AG10803 (cell line): ENCODE data around the gene PRR36.

Experiments
- DNase-seq: peaks from one replicate; pipeline ENCODE4 v3.0.0; 2010; ENCODE audit warnings: low read depth
- H3K4me3 ChIP-seq: 2 replicates; pipeline ENCODE4 v1.5.1; 2011; ENCODE audit warnings: mild to moderate bottlenecking, low read length, control low read depth
- CTCF ChIP-seq: conservative IDR thresholded peaks from 2 replicates; pipeline ENCODE4 v1.5.1; 2011; ENCODE audit warnings: mild to moderate bottlenecking, low read length, control low read depth, inconsistent platforms

The PRR36 gene

GRCh38 chr19:7841751-7842660 lies 32.2 kb downstream of the PRR36 start:
- no peak for TF ChIP-seq CTCF
- DNase-seq: no peak
- H3K4me3 ChIP-seq: no peak overlapping the region

GRCh38 chr19:7840629-7841028 lies 33.6 kb downstream of the PRR36 start:
- no peak for TF ChIP-seq CTCF
- no peak for DNase-seq
- no peak overlapping the region for H3K4me3 ChIP-seq

GRCh38 chr19:7839476-7839875 lies 34.7 kb downstream of the PRR36 start:
- no peak for DNase-seq
- H3K4me3 ChIP-seq: no peak overlapping the region
- no peak for TF ChIP-seq CTCF

GRCh38 chr19:7833225-7834099 lies 40.7 kb downstream of the PRR36 start:
- no peak for TF ChIP-seq CTCF
- DNase-seq: peak; percentile 77
- no peak overlapping the region for H3K4me3 ChIP-seq

GRCh38 chr19:7832781-7833180 lies 41.4 kb downstream of the PRR36 start:
- no peak overlapping the region for H3K4me3 ChIP-seq
- no peak for TF ChIP-seq CTCF
- DNase-seq: peak; percentile 22

GRCh38 chr19:7832009-7832408 lies 42.2 kb downstream of the PRR36 start:
- no peak for TF ChIP-seq CTCF
- DNase-seq: no peak
- no peak overlapping the region for H3K4me3 ChIP-seq
